ENCODE data around the gene ITGAX.
"Not testable (repeated sequence)": the region's sequence is repeated elsewhere in the genome, so short reads cannot be mapped to it uniquely, and the experiment has no call there.

Gene ITGAX

GRCh38 chr16:31409433-31409832 lies 54.5 kb downstream of the ITGAX start:
- DNase-seq (ENCODE audit: low read depth, low spot score), result no peak

- no peak for DNase-seq (ENCODE audit: low read depth, low spot score)
These were observed 55.1 kb downstream of the ITGAX start for GRCh38 chr16:31410082-31410481.

GRCh38 chr16:31411024-31411844 lies 56.3 kb downstream of the ITGAX start:
- DNase-seq (ENCODE audit: low read depth, low spot score), result no peak

- no peak for DNase-seq (ENCODE audit: low read depth, low spot score)
These were observed 57.8 kb downstream of the ITGAX start for GRCh38 chr16:31412750-31413149.

GRCh38 chr16:31413381-31413780 lies 58.4 kb downstream of the ITGAX start:
- DNase-seq (ENCODE audit: low read depth, low spot score), result no peak

- DNase-seq (ENCODE audit: low read depth, low spot score), result no peak
These were observed 59.0 kb downstream of the ITGAX start for GRCh38 chr16:31413943-31414342.

GRCh38 chr16:31414706-31415105 lies 59.7 kb downstream of the ITGAX start:
- DNase-seq (ENCODE audit: low read depth, low spot score), result no peak

GRCh38 chr16:31416371-31416770 lies 61.4 kb downstream of the ITGAX start:
- DNase-seq (ENCODE audit: low read depth, low spot score), result no peak

GRCh38 chr16:31417036-31417435 lies 62.1 kb downstream of the ITGAX start:
- DNase-seq (ENCODE audit: low read depth, low spot score), result not testable (repeated sequence)

GRCh38 chr16:31417916-31418315 lies 62.9 kb downstream of the ITGAX start:
- no peak for DNase-seq (ENCODE audit: low read depth, low spot score)

GRCh38 chr16:31420037-31420436 lies 65.1 kb downstream of the ITGAX start:
- no peak for DNase-seq (ENCODE audit: low read depth, low spot score)

- DNase-seq (ENCODE audit: low read depth, low spot score), result no peak
These were observed 66.6 kb downstream of the ITGAX start for GRCh38 chr16:31421587-31421986.

- no peak for DNase-seq (ENCODE audit: low read depth, low spot score)
These were observed 68.3 kb downstream of the ITGAX start for GRCh38 chr16:31423241-31423640.

GRCh38 chr16:31423801-31424200 lies 68.8 kb downstream of the ITGAX start:
- DNase-seq (ENCODE audit: low read depth, low spot score), result no peak

GRCh38 chr16:31427441-31428278 lies 72.7 kb downstream of the ITGAX start:
- peak; percentile 20 for DNase-seq (ENCODE audit: low read depth, low spot score)

GRCh38 chr16:31428279-31428597 lies 73.3 kb downstream of the ITGAX start, which contains the start of gene COX6A2:
COX6A2 (minus strand) TSS chr16:31428360; CDS start chr16:31428325, 35 bp downstream.
- no peak for DNase-seq (ENCODE audit: low read depth, low spot score)

- DNase-seq (ENCODE audit: low read depth, low spot score), result no peak
These were observed 73.8 kb downstream of the ITGAX start for GRCh38 chr16:31428638-31429247.

- DNase-seq (ENCODE audit: low read depth, low spot score), result no peak
These were observed 74.3 kb downstream of the ITGAX start for GRCh38 chr16:31429314-31429713.

- no peak for DNase-seq (ENCODE audit: low read depth, low spot score)
These were observed 74.8 kb downstream of the ITGAX start for GRCh38 chr16:31429796-31430195.

GRCh38 chr16:31430380-31431052 lies 75.5 kb downstream of the ITGAX start:
- DNase-seq (ENCODE audit: low read depth, low spot score), result no peak

Data from activated CD4-positive, CD25-positive, alpha-beta regulatory T cell treated with anti-CD3 and anti-CD28 coated beads, Interleukin-2, amount 50 U/mL, for 16 hours (primary cell).